Measurements from ENCODE around the gene MT1A.
A peak's percentile ranks its signal among the peaks of the same experiment; 100 is the strongest.

DNA sequence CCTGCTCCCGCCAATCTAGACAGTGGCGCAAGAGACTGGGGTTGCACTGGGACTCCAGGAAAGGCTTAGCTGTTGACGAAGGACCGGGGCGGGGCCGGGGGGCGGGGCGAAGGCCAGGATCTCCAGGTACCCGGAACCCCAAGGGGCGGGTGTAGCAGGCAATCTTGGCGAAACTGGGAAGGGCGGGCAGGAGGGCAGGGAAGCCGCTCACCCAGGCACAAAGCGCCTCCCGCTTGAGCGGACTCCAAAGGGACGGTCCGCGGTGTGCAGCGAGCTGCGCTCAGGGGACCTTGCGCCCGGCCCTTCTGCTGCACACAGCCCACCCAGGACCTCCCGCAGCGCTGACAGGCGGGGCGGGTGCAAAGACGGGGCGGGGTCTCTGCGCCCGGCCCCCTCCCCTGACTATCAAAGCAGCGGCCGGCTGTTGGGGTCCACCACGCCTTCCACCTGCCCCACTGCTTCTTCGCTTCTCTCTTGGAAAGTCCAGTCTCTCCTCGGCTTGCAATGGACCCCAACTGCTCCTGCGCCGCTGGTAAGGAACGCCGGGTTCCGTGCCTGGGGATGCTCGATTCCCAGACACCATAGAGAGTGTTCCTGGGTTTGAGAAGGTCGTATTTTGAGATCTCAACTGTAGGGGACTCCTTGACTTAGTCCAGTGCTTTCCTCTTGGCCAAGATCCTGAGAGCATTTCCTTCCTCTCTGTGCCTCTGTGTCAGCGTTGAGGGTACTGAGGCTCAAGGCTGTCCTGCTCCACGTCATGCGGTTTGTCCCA, 19.3 kb downstream of the MT1A start, which contains the start of gene MT1F:
- TF ChIP-seq, protein P1, sequence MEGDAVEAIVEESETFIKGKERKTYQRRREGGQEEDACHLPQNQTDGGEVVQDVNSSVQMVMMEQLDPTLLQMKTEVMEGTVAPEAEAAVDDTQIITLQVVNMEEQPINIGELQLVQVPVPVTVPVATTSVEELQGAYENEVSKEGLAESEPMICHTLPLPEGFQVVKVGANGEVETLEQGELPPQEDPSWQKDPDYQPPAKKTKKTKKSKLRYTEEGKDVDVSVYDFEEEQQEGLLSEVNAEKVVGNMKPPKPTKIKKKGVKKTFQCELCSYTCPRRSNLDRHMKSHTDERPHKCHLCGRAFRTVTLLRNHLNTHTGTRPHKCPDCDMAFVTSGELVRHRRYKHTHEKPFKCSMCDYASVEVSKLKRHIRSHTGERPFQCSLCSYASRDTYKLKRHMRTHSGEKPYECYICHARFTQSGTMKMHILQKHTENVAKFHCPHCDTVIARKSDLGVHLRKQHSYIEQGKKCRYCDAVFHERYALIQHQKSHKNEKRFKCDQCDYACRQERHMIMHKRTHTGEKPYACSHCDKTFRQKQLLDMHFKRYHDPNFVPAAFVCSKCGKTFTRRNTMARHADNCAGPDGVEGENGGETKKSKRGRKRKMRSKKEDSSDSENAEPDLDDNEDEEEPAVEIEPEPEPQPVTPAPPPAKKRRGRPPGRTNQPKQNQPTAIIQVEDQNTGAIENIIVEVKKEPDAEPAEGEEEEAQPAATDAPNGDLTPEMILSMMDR (IDR thresholded peaks at IDR 0.05) = peak in 2 of 6 experiments; percentile 7 to 19
- TF ChIP-seq POLR2A (IDR thresholded peaks at IDR 0.05) = peak; percentile 21 to 87

Measured in thyroid gland (tissue), 4 donors.